Thoracic aorta (tissue), 2 donors: ENCODE results near the gene ALDH3B1. TPM values are rescaled to one million over a fixed set of nuclear protein-coding genes. Genes with fewer than 3 reads are reported as not detected.
"Not testable (repeated sequence)": the region's sequence is repeated elsewhere in the genome, so short reads cannot be mapped to it uniquely, and the experiment has no call there.

ENCODE experiments used
- ATAC-seq: fragments of 150-250 bp; one replicate; pipeline ENCODE4 v1.8.0; 2017; ENCODE audit warnings: low read depth; ENCODE audit not compliant: insufficient number of reproducible peaks, low FRiP score
- DNase-seq: peaks from one replicate; pipeline ENCODE4 v3.0.0-alpha.2; 2020; ENCODE audit warnings: low spot score
- H3K27ac ChIP-seq, 2 donors: fragments of 200-600 bp; sonication (generic); 1 replicate in 1 of 2; 2 replicates in 1 of 2; pipeline ENCODE4 v1.5.1; 2016; ENCODE audit warnings: mild to moderate bottlenecking in 2 of 2, moderate library complexity in 2 of 2
- H3K27me3 ChIP-seq: fragments of 200-600 bp; sonication (generic); replicated peaks from 2 replicates; pipeline ENCODE4 v1.6.0; 2016; ENCODE audit warnings: mild to moderate bottlenecking; ENCODE audit not compliant: insufficient read depth
- H3K36me3 ChIP-seq: fragments of 200-600 bp; sonication (generic); one replicate; pipeline ENCODE4 v1.5.1; 2016
- H3K4me1 ChIP-seq, 2 donors: fragments of 200-600 bp; sonication (generic); 1 replicate in 1 of 2; 2 replicates in 1 of 2; pipeline versions ENCODE4 v1.5.1 to v1.6.0; 2016; ENCODE audit warnings: low read depth in 2 of 2, mild to moderate bottlenecking in 1 of 2; ENCODE audit not compliant: control insufficient read depth in 1 of 2
- H3K4me3 ChIP-seq: fragments of 200-600 bp; sonication (generic); 2 replicates; pipeline ENCODE4 v1.5.1; 2016; ENCODE audit warnings: mild to moderate bottlenecking
- H3K9me3 ChIP-seq: fragments of 200-600 bp; sonication (generic); 2 replicates; pipeline ENCODE4 v1.5.1; 2016
- CTCF ChIP-seq: fragments of 200-600 bp; sonication (generic); IDR thresholded peaks from one replicate; pipeline ENCODE4 v1.5.1; 2019; ENCODE audit warnings: antibody characterized with exemption
- total RNA-seq, 2 donors: library from RNA; depleted of rRNA; stranded (reverse); fragments of >200 nt; gene quantifications; one replicate each; pipeline versions ENCODE4 v1.1.0 to v1.2.3, GENCODE V29; 2016

The ALDH3B1 gene, protein sequence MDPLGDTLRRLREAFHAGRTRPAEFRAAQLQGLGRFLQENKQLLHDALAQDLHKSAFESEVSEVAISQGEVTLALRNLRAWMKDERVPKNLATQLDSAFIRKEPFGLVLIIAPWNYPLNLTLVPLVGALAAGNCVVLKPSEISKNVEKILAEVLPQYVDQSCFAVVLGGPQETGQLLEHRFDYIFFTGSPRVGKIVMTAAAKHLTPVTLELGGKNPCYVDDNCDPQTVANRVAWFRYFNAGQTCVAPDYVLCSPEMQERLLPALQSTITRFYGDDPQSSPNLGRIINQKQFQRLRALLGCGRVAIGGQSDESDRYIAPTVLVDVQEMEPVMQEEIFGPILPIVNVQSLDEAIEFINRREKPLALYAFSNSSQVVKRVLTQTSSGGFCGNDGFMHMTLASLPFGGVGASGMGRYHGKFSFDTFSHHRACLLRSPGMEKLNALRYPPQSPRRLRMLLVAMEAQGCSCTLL
- 10 to 100 TPM; 17.6 to 24.2 TPM for total RNA-seq

DNA sequence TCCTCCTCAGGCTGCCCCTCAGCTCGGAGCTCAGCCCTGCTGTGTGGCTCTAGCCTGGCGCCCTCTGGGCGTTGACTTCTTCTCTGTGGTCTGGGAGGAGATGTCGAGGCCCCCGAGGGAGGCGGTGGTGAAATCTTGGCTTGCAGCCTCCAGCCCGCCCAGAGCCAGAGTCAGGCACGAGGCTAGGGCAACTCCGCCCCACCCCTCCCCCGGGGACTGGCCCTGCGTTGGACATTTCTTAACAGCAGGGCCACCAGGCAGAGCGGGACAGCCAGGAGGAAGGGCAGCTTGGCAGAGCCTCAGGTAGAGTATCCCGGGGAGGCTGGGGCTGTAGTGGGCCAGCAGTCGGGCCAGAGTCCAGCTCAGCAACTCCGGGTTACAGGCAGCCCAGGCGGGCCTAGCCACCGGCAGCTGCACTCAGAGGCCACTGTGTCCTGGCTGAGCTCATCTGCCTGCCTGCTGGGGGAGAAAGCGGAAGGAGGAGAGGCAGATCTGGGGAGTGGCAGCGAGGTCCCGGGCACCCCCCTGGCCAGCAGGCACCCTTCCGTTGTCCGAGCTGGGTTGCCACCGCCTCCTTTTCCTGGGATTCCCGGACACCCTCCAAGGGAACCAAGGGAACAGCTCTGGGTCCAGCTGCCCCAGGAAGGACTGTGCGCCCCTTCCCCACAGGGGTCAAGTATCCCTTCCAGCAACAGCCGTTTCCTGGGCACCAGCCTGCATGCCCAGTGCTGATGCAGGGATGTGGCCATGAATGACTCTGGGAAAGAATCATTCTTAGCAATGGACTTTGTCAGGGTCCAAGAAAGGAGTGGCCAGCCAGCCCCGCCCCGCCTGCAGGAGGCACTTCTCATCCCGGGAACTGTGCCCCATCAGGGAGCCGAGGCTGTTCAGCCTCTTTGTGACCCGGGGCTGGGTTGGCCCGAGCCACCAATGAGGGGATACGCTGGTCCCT, at the start of gene ALDH3B1:
Gene ALDH3B1, plus strand, starts transcription at position 238 of the 952 bp plus-strand sequence. CDS start 4,971 bp downstream, outside the sequence.
- H3K36me3 ChIP-seq = no peaks in the 10 kb centered on the region
- ATAC-seq (peak; percentile 62), DNase-seq (peak; percentile 58)
- no peaks in the 10 kb centered on the region for H3K9me3 ChIP-seq
- peak within 1 kb of the TSS; percentile 82 for H3K27ac ChIP-seq
- H3K4me1 ChIP-seq = peaks cover 9 to 27% of the 10 kb centered on the region in 2 donors
- H3K4me3 ChIP-seq = peak within 1 kb of the TSS; percentile 71
- TF ChIP-seq CTCF = no peak
- no peaks in the 10 kb centered on the region for H3K27me3 ChIP-seq

- not testable (repeated sequence) for H3K27me3 ChIP-seq, H3K9me3 ChIP-seq
Measured at GRCh38 chr11:67963217-67963616, 46.9 kb upstream of the ALDH3B1 start.

DNA sequence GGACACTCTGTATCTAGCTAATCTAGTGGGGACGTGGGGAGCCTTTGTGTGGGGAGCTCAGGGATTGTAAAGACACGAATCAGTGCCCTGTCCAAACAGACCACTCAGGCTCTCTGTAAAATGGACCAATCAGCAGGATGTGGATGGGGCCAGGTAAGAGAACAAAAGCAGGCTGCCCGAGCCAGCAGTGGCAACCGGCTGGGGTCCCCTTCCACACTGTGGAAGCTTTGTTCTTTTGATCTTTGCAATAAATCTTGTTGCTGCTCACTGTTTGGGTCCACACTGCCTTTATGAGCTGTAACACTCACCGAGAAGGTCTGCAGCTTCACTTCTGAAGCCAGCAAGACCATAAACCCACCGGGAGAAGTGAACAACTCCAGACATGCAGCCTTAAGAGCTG, 46.2 kb upstream of the ALDH3B1 start:
- not testable (repeated sequence) for H3K27me3 ChIP-seq, H3K36me3 ChIP-seq

More at GRCh38 chr11:67963217-67963616, 46.9 kb upstream of the ALDH3B1 start:
- not testable (repeated sequence) for H3K4me3 ChIP-seq, ATAC-seq, H3K27ac ChIP-seq, H3K36me3 ChIP-seq, DNase-seq, H3K4me1 ChIP-seq

DNA sequence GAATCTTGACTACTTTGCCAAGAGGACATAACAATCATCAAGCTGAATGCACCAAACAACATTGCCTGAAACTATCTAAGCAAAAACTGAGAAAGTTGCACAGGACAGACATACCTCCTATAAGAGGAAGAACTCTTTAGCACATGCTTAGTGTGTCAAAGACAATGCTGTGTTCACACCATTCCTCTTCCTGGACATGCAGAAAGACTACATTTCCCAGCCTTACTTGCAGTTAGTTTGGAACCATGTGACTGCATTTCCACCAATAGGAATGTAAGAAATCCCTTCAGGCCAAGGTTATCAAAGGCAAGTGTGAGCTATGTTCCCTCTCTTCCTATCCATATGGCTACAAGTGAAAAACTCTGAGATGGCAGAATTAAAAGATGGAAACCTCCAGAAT, 45.4 kb upstream of the ALDH3B1 start:
- ATAC-seq, H3K4me3 ChIP-seq, DNase-seq, H3K27ac ChIP-seq, H3K9me3 ChIP-seq, H3K27me3 ChIP-seq, H3K36me3 ChIP-seq, H3K4me1 ChIP-seq: not testable (repeated sequence)

More for the DNA sequence above, 46.2 kb upstream of the ALDH3B1 start:
- not testable (repeated sequence) for H3K4me3 ChIP-seq, DNase-seq, H3K4me1 ChIP-seq, H3K27ac ChIP-seq, H3K9me3 ChIP-seq, ATAC-seq

- H3K36me3 ChIP-seq, DNase-seq, ATAC-seq, H3K27me3 ChIP-seq, H3K4me1 ChIP-seq, H3K9me3 ChIP-seq, H3K27ac ChIP-seq, H3K4me3 ChIP-seq: not testable (repeated sequence)
Measured at GRCh38 chr11:67965830-67966348, 44.2 kb upstream of the ALDH3B1 start.

GRCh38 chr11:67974746-67975145, 35.4 kb upstream of the ALDH3B1 start:
- H3K9me3 ChIP-seq, H3K36me3 ChIP-seq, H3K4me3 ChIP-seq, H3K27ac ChIP-seq, H3K27me3 ChIP-seq, H3K4me1 ChIP-seq, ATAC-seq, DNase-seq: not testable (repeated sequence)

DNA sequence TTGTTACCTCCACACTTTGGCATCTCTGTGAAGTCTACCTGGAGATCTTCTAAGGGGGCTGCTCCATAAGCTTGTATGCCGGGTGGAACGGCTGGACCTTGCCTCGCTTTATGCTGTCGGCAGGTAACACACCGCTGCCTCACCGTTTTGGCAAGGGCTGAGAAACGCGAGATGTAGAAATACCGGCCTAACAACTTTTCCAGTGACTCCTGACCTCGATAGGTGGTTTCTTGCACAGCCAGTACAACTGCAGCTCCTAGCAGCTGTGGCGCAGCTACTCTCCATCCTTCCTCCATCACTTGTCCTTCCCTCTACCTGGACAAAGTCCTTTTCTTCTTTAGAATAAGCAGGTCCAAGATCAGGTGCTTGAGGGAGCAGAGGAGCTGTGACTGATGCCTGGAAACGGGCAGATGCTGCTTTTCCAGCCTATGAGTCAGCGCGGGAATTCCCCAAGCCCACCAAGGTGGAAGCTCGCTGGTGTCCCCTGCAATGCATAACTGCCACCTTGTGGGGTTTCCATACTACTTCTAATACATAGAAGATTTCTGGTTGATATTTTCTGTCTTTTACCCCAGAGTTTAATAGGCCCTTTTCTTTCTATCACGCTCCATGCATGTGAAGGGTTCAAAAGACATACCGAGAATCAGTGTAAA, 31.2 kb upstream of the ALDH3B1 start:
- H3K27me3 ChIP-seq, DNase-seq, H3K36me3 ChIP-seq, ATAC-seq, H3K4me1 ChIP-seq, H3K9me3 ChIP-seq, H3K4me3 ChIP-seq, H3K27ac ChIP-seq: not testable (repeated sequence)

GRCh38 chr11:67981226-67981625, 28.9 kb upstream of the ALDH3B1 start:
- H3K36me3 ChIP-seq, H3K4me1 ChIP-seq, H3K27ac ChIP-seq, DNase-seq, H3K27me3 ChIP-seq, H3K9me3 ChIP-seq, ATAC-seq, H3K4me3 ChIP-seq: not testable (repeated sequence)

- DNase-seq, H3K9me3 ChIP-seq, H3K27ac ChIP-seq, ATAC-seq, H3K36me3 ChIP-seq, H3K27me3 ChIP-seq, H3K4me3 ChIP-seq, H3K4me1 ChIP-seq: not testable (repeated sequence)
Measured at GRCh38 chr11:67982255-67982857, 27.8 kb upstream of the ALDH3B1 start.
